Stimulated activated CD4-positive, alpha-beta T cell treated with anti-CD3 and anti-CD28 coated beads, Interleukin-15, amount 100 ng/mL, for 48 hours (primary cell): ENCODE data around the gene BRWD1.

Experiments
- DNase-seq, 2 donors: peaks; one replicate each; pipeline ENCODE4 v3.0.0-alpha.2; 2020; ENCODE audit warnings: low read depth in 2 of 2

The BRWD1 gene

GRCh38 chr21:39134288-39134810 lies 179.1 kb downstream of the BRWD1 start:
- DNase-seq = no peak
